Kidney tubule cell (primary cell): ENCODE results near the gene RBBP8NL.
"Not testable (repeated sequence)": the region's sequence is repeated elsewhere in the genome, so short reads cannot be mapped to it uniquely, and the experiment has no call there.

Experiments
- DNase-seq: peaks from one replicate; pipeline ENCODE4 v3.0.0-alpha.2; 2018; ENCODE audit warnings: low spot score

Gene RBBP8NL

DNA sequence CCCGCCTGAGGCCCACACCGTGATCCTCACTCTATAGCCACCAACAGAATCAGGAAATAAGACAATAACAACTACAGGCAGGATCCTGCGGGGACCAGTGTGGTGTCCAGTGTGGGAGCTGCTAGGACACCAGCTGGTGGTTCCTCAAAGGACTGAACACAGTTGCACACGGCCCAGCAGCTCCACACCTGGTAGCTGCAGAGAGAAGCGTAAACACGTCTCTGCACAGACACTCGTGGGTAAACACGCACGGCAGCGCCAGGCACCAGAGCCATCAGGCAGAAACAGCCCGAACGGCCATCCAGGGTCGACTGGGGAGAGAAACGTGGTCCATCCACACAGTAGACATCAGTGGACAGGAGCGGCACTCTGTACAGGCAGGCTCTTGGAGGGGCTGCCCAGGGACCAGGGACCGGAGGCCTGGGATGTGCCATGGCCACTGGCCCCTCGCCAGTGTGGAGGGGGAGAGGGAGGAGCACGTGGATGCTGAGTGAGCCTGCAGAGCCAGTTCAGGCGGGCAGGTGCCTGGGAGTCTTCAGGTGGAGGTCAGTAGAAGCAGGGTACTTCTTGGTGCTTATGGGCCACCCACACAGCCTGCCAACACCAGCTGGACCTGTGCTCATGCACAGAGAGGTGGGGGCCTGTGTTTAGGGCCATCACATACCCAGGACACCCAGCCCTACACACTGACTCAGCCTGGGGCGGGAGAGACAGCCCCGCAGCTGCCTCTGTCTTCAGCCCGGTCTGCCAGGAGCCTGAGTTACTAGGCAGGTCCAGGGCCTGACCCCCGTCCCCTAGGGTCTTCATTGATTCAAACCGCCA, 52.8 kb downstream of the RBBP8NL start:
- DNase-seq: no peak

GRCh38 chr20:62373631-62374179, 53.6 kb downstream of the RBBP8NL start:
- not testable (repeated sequence) for DNase-seq

DNA sequence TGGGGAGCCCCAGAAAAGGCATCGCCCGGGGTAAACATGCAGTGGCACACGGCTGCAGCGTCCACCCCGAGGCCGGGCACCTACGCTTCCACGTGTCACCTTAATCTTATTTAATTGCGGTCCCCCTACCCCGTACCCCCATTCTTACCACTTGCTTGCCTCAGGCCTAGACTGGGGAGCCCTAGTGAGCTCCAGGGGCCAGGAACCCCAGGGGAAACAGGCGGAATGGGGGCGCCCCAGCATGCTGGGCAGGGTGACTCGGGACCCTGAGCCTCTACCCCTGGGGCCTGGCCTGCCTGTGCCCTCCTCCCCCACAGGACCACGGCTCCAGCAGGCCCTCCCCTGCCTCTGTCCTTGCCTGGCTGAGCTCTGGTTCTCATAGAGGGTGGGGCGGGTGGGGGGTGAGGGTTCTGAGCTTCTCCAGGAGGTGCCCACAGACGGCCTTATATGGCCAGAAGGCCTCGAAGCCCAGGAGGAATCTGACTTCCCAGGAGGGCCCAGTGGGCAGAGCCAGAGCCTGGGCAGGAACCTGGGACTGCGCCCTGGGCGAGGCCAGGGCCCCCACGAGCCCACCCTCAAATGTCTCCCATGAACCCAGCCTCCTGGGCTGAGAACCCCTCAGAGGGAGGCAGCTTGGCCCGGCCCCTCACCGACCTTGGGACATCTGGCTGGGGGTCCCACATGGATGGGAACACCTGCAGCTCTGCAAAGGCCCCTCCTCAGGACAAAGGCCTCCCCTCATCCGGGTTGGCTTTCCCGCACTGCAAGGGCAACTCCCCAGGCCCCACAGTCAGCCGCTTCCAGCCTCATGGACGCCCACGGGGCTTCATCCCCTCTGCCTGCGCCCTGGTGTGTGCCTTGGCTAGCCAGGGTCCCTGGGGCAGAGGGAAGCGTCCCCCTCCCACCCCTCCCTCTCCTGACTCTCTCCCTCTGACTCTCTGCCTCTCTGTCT, 55.0 kb downstream of the RBBP8NL start:
- no peak for DNase-seq

GRCh38 chr20:62371588-62372041, 55.7 kb downstream of the RBBP8NL start:
- DNase-seq: no peak

GRCh38 chr20:62370807-62371587, 56.3 kb downstream of the RBBP8NL start:
- DNase-seq: no peak

- peak; percentile 74 for DNase-seq
Observed at GRCh38 chr20:62370115-62370806, 57.1 kb downstream of the RBBP8NL start.

DNA sequence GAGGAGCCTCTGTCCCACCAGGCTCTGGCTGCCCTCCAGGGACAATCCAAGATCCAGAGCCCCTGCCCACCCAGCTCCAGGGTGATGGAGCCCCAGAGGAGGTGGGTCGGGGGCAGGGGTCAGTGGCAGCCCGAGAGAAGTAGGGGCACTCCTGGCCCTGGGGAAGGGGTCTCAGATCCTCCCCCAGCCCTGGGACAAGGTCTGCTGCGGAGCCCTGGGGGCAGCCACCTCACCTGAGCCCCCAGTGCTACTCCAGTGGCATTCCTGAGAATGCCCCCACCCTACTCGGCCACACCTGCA, 57.6 kb downstream of the RBBP8NL start:
- no peak for DNase-seq

DNA sequence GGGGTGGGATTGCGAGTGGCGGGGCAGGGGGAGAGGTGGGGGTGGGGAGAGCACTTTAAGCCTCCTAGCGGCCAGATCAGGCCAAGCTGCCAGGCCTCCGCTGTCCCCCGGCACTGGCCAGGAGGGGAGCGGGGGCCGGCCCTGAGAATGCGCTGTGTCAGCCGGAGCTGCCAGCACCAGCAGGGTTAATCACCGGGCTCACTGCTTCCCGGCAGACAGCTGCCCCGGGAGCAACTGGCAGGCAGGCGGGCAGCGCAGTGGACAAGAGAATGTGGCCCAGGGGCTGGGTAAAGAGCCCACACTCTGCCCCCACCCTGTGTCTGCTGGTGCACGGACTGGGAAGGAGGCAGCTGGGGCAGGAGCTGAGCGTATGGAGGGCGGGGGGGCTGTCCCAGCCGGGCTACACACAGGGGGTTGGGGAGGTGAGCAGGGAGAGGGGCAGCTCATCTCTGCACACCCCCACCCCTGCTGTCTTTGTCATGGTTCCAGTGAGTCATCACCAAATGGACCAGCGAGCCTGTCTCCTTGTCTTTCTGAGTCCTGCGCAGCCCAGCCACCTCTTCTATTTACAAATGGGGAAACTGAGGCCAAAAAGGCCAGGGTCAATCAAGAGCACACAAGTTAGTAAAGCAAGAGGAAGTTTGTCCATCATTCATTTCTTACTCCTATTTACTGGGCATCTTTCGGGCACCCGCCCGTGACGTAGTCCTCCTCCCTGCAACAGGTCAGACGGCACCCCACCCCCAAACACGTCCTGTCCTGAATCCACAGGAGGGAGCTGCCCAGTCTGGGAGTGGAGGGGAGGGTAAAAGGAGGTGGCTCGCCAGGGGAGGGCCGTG, 58.1 kb downstream of the RBBP8NL start:
- DNase-seq: peak; percentile 83

GRCh38 chr20:62368392-62368975, 58.9 kb downstream of the RBBP8NL start:
- no peak for DNase-seq

DNA sequence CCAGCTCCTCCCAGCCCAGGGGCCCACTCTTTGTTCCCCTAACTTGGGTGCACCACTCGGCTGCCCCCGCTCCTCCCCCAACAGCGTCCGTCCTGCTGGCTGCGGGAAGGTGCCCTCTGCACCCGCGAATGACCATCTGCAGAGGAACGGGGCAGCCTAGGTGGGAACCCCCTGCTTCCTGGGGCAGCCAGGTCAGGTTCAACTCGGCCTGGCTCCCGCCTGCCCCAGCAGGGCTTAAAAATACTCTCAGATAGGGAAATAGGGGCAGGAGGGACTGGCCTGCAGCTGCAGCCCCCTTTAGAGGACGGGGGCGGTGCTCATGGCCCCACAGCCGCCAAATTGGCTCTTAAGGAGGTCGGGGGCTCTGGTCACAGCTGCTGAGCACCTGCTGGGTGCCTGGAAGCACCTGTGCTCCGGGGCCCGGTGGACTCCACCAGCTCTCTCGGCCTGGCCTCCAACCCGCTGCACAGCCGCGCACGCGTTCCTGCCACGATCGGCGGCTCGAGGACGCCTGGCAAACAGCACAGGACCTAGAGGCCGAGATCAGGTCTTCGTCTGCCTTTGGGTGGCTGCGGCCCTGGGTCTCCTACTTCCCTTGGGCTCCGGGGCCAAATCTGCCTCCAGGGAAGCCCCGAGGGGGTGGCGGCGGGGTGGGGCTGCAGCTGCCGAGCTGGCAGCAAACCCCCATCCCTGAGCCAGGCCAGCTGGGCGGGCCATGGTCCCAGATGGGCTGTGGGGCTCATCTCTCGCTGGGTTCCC, 59.5 kb downstream of the RBBP8NL start:
- no peak for DNase-seq

GRCh38 chr20:62367136-62367632, 60.2 kb downstream of the RBBP8NL start, which contains the start of gene LAMA5:
Gene LAMA5 (minus strand): TSS chr20:62367312. CDS start chr20:62367245, 67 bp downstream.
- DNase-seq: peak; percentile 64

- peak; percentile 67 for DNase-seq
Observed at GRCh38 chr20:62366370-62367135, 60.8 kb downstream of the RBBP8NL start.

GRCh38 chr20:62365814-62366369, 61.4 kb downstream of the RBBP8NL start:
- peak; percentile 89 for DNase-seq

DNA sequence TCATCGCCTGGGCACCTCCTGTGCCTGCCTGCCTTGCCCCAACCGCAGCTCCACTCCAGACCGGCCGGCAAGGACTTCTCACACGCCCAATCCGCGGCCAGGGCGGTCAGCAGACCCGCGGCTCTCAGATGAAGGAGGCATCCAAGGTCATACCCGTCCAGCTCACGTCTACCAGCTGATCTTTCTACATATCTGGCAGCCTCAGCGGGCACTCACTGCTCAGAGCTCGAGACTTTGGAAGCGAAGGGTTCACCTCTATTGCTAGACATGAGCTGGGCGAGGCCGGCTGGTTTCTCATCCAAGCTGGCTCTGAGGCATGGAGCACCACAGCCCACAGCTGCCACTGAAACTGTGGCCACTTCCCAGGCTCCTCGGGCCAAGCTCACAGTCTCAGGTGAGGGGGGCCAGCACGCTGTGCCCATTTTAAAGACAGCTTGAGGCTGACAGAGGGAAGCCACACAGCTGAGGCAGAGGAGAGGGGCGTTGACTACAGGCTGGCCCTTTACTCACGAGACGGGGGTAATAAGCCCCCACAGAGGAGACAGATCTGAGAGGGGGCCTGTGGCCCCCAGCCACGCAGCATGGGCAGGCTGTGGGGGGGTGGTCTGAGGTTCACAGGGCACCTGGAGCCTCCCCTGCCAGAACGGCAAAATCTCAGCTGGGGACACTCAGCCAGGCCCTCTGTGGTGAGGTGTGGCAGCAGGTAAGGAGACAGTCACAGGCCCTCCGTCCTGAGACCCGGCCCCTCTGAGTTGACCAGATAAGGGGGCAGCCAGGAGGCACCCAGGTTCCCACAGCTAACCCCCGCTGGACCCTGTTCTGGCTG, 62.2 kb downstream of the RBBP8NL start:
- peak; percentile 47 for DNase-seq

DNA sequence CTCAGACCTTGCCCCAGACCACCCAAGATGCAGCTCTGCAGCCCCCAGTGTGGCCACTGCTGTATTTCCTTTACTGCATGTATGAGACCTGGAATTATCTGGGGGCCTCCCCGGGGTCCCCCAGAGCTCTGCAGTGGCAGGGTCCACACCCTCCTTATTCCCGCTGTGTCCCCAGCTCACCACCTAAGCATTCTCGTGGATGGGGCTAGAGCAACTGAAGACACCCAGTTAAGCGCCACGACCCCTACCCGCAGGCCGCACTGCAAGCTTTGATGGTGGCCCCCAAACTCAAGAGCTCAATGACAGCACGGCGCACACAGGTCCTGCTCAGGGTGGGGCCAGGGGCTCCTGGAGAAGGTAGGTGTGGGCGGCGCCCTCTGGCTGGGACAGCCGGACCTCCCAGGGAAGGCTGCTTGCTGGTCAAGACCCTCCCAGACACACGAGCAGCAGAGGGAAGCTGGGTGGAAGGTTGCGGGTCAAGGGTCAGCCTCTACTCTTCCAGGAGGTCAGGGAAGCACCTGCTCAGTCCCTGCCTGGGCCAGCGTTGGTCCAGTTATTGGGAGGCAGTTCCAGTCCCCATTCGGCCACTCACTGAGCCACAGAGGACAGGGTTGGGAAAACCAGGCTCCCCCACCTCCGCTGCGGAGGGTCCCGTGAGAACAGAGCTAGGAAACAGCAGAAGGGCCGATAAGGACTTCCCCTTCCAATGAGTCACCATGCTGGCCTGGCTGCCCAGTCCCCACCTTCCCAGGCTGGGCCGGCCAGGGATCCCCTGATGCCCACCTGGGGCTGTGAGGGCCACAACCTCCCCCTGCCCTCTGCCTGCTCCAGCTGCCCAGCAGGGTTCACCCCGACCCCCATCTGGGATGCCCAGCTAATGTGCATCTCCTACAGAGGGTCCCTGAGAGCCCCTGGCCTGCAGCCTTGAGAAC, 63.2 kb downstream of the RBBP8NL start:
- no peak for DNase-seq
